ENCODE results near the gene TERT.

TERT gene

GRCh38 chr5:1298067-1298551 lies 3.2 kb upstream of the TERT start:
- TF ChIP-seq ZNF792 (tag by site-specific recombination; IDR thresholded peaks at IDR 0.05) (no peak), ZNF560 (tag by site-specific recombination; IDR thresholded peaks at IDR 0.05; ENCODE audit: borderline replicate concordance) (no peak), INSM2 (tag by site-specific recombination; IDR thresholded peaks at IDR 0.05) (no peak), ZNF146 (tag by site-specific recombination; IDR thresholded peaks at IDR 0.05) (no peak), ZBTB49 (tag by site-specific recombination; IDR thresholded peaks at IDR 0.05; ENCODE audit: low read depth) (no peak), ZBTB48 (tag by site-specific recombination; IDR thresholded peaks at IDR 0.05) (no peak), ZNF654 (tag by site-specific recombination; IDR thresholded peaks at IDR 0.05; ENCODE audit: low read depth) (no peak), GFI1B (tag by site-specific recombination; IDR thresholded peaks at IDR 0.05) (no peak), ZSCAN16 (tag by site-specific recombination; IDR thresholded peaks at IDR 0.05) (no peak), ZNF2 (tag by site-specific recombination; IDR thresholded peaks at IDR 0.05) (no peak), ZNF175 (tag by site-specific recombination; IDR thresholded peaks at IDR 0.05) (no peak), KLF10 (tag by site-specific recombination; IDR thresholded peaks at IDR 0.05) (no peak), SP3 (tag by site-specific recombination; IDR thresholded peaks at IDR 0.05) (no peak), ZNF10 (tag by site-specific recombination; IDR thresholded peaks at IDR 0.05) (no peak), ZNF701 (tag by site-specific recombination; IDR thresholded peaks at IDR 0.05) (no peak), KLF8 (tag by site-specific recombination; IDR thresholded peaks at IDR 0.05) (no peak), HOXD13 (CRISPR knock-in tag; IDR thresholded peaks at IDR 0.05; ENCODE audit: borderline replicate concordance) (no peak), ZBTB11 (tag by site-specific recombination; conservative IDR thresholded peaks at IDR 0.05; ENCODE audit: low read depth) (no peak), ZNF501 (tag by site-specific recombination; IDR thresholded peaks at IDR 0.05) (no peak)
- CTCF ChIA-PET = interaction anchor here (1.8 kb wide), 1 partner anchor 124 kb away, joined by 7 read pairs; no protein-coding TSS in a partner anchor
- POLR2A ChIA-PET = no interaction called here
- Histone ChIP-seq H3K9me3 (ENCODE audit: control insufficient read depth, insufficient read depth, low read depth, low read length) (no peaks in the 10 kb centered on the region; the same call in 1 of the 2 replicates), H3K36me3 (ENCODE audit: control insufficient read depth in 2 of 2, insufficient read depth in 1 of 2, low read length in 2 of 2) (no peaks in the 10 kb centered on the region), H3K27ac (ENCODE audit: extremely low read depth, low read depth, low read length) (no peak overlapping the region), H3K4me1 (ENCODE audit: control insufficient read depth, insufficient read depth, low read length) (peaks cover 6% of the 10 kb centered on the region; the same call in 1 of the 2 replicates), H3K4me3 (ENCODE audit: low read depth, low read length) (no peak overlapping the region)

- Histone ChIP-seq H3K4me3 (ENCODE audit: low read depth, low read length) (no peak overlapping the region), H3K27ac (ENCODE audit: extremely low read depth, low read depth, low read length) (no peak overlapping the region), H3K9me3 (ENCODE audit: control insufficient read depth, insufficient read depth, low read depth, low read length) (no peaks in the 10 kb centered on the region; the same call in 1 of the 2 replicates), H3K4me1 (ENCODE audit: control insufficient read depth, insufficient read depth, low read length) (peaks cover 6% of the 10 kb centered on the region; the same call in 1 of the 2 replicates), H3K36me3 (ENCODE audit: control insufficient read depth in 2 of 2, insufficient read depth in 1 of 2, low read length in 2 of 2) (no peaks in the 10 kb centered on the region)
- ChIA-PET POLR2A (no interaction called here), CTCF (interaction anchor here (1.8 kb wide), 1 partner anchor 123 kb away, joined by 7 read pairs; no protein-coding TSS in a partner anchor)
- TF ChIP-seq BCL11B (tag by site-specific recombination; IDR thresholded peaks at IDR 0.05; ENCODE audit: low read depth) = no peak
- TF ChIP-seq FEZF1 (tag by site-specific recombination; IDR thresholded peaks at IDR 0.05) = no peak
- TF ChIP-seq ZNF830 (tag by site-specific recombination; IDR thresholded peaks at IDR 0.05; ENCODE audit: low read depth) = no peak
- TF ChIP-seq ZNF768 (tag by site-specific recombination; IDR thresholded peaks at IDR 0.05) = no peak
- TF ChIP-seq ZNF621 (tag by site-specific recombination; IDR thresholded peaks at IDR 0.05) = no peak
These were observed 2.4 kb upstream of the TERT start for GRCh38 chr5:1297243-1297642.
